Keratinocyte (primary cell): Measurements from ENCODE around the gene TNIK. TPM values are rescaled to one million over a fixed set of nuclear protein-coding genes. Genes with fewer than 3 reads are reported as not detected.
A peak's percentile ranks its signal among the peaks of the same experiment; 100 is the strongest.

ENCODE experiments used
- DNase-seq: peaks from one replicate; pipeline ENCODE4 v3.0.0-alpha.2; 2011; ENCODE audit warnings: low read depth, missing footprints, low spot score
- FAIRE-seq: peaks from 2 replicates; lab custom pipeline; 2011; peaks lifted over from hg19 to GRCh38; lab: Jason Lieb, UNC
- H2AFZ ChIP-seq: 2 replicates; pipeline ENCODE4 v1.6.0; 2012; ENCODE audit warnings: low read length, control low read depth, inconsistent platforms; ENCODE audit not compliant: control insufficient read depth
- H3K27ac ChIP-seq: 2 replicates; pipeline ENCODE4 v1.5.1; 2011; ENCODE audit warnings: low read length; ENCODE audit not compliant: control insufficient read depth, insufficient read depth
- H3K27me3 ChIP-seq: 3 replicates; pipeline ENCODE4 v1.6.0; 2011; ENCODE audit warnings: low read length; ENCODE audit not compliant: control insufficient read depth, insufficient read depth; ENCODE audit errors: extremely low read depth
- H3K36me3 ChIP-seq, 2 experiments: 2 replicates in 1 of 2; 3 replicates in 1 of 2; pipeline ENCODE4 v1.5.1; 2011; ENCODE audit warnings: low read length in 2 of 2, mild to moderate bottlenecking in 1 of 2; ENCODE audit not compliant: control insufficient read depth in 2 of 2, insufficient read depth in 2 of 2; ENCODE audit errors: extremely low read depth in 1 of 2
- H3K4me1 ChIP-seq: 3 replicates; pipeline ENCODE4 v1.5.1; 2011; ENCODE audit warnings: low read length; ENCODE audit not compliant: control insufficient read depth, insufficient read depth; ENCODE audit errors: extremely low read depth
- H3K4me2 ChIP-seq: 3 replicates; pipeline ENCODE4 v1.6.0; 2011; ENCODE audit warnings: low read depth, low read length; ENCODE audit not compliant: control insufficient read depth, insufficient read depth; ENCODE audit errors: extremely low read depth
- H3K4me3 ChIP-seq, 3 experiments: fragments of 200-600 bp in 1 of 3; sonication (generic) in 1 of 3; 2 replicates in 2 of 3; 3 replicates in 1 of 3; pipeline ENCODE4 v1.5.1; 2011 to 2016; ENCODE audit warnings: low read length in 3 of 3, mild to moderate bottlenecking in 3 of 3, control low read depth in 2 of 3, inconsistent platforms in 1 of 3, low read depth in 1 of 3, mixed read lengths in 1 of 3, mixed run types in 1 of 3, moderate library complexity in 1 of 3; ENCODE audit not compliant: control insufficient read depth in 2 of 3, insufficient read depth in 2 of 3; ENCODE audit errors: extremely low read depth in 1 of 3
- H3K79me2 ChIP-seq: 2 replicates; pipeline ENCODE4 v1.6.0; 2012; ENCODE audit warnings: low read length; ENCODE audit not compliant: control insufficient read depth, insufficient read depth
- H3K9ac ChIP-seq: 3 replicates; pipeline ENCODE4 v1.6.0; 2011; ENCODE audit warnings: low read length; ENCODE audit not compliant: control insufficient read depth, insufficient read depth; ENCODE audit errors: extremely low read depth
- H3K9me1 ChIP-seq: 3 replicates; pipeline ENCODE4 v1.6.0; 2011; ENCODE audit warnings: low read length; ENCODE audit not compliant: control insufficient read depth, insufficient read depth; ENCODE audit errors: extremely low read depth
- H3K9me3 ChIP-seq: 2 replicates; pipeline ENCODE4 v1.5.1; 2012; ENCODE audit warnings: low read depth, low read length; ENCODE audit not compliant: control insufficient read depth
- H4K20me1 ChIP-seq: 3 replicates; pipeline ENCODE4 v1.6.0; 2011; ENCODE audit warnings: low read length; ENCODE audit not compliant: control insufficient read depth, insufficient read depth; ENCODE audit errors: extremely low read depth
- CTCF ChIP-seq, 3 experiments: IDR thresholded peaks in 1 of 3; conservative IDR thresholded peaks in 1 of 3; optimal IDR thresholded peaks in 1 of 3; 2 replicates in 2 of 3; 3 replicates in 1 of 3; pipeline versions ENCODE3 to v1.5.1; 2011; ENCODE audit warnings: low read length in 3 of 3, mild to moderate bottlenecking in 3 of 3, moderate library complexity in 2 of 3, control low read depth in 1 of 3, inconsistent platforms in 1 of 3; ENCODE audit not compliant: insufficient read depth in 2 of 3; ENCODE audit errors: extremely low read depth in 1 of 3
- EZH2 ChIP-seq: IDR thresholded peaks from one replicate; pipeline ENCODE4 v1.6.1; 2012; ENCODE audit warnings: inconsistent platforms, mild to moderate bottlenecking, low read length, moderate library complexity
- dilution Hi-C: fragments of 300-500 bp; cut with MboI; formaldehyde crosslinking; loops from one replicate; pipeline ENCODE4 v1.7.0; 2020; ENCODE audit warnings: low sequenced_read_pairs; ENCODE audit not compliant: extremely low pct_ligation_motif_present
- polyA plus RNA-seq, 5 experiments: library from polyadenylated mRNA; depleted of rRNA in 3 of 5; stranded (reverse) in 3 of 5; stranded (forward) in 1 of 5; unstranded in 1 of 5; fragments of >200 nt; gene quantifications; 1 replicate in 1 of 5; 2 replicates in 3 of 5; 3 replicates in 1 of 5; pipeline versions ENCODE4 v1.2.1 to v1.2.3, GENCODE V29; 2011 to 2012; ENCODE audit warnings: missing spikeins in 2 of 5, low read depth in 1 of 5, low replicate concordance in 1 of 5

Gene TNIK
- polyA plus RNA-seq, 1 donor (not counting 4 experiments of a cell fraction or from before 2014, with no cell fraction given) = 4.4 TPM

- no peak overlapping the region for H3K27ac ChIP-seq
- DNase-seq (no peak), FAIRE-seq (no peak)
- no peak overlapping the region for H2AFZ ChIP-seq
- no peaks in the 10 kb centered on the region for H3K9me1 ChIP-seq
- H3K36me3 ChIP-seq = no peaks in the 10 kb centered on the region
- TF ChIP-seq EZH2 (no peak), CTCF (optimal IDR thresholded peaks at IDR 0.05 in 1 of 3, IDR thresholded peaks at IDR 0.05 in 1 of 3, conservative IDR thresholded peaks at IDR 0.05 in 1 of 3; ENCODE audit: extremely low read depth in 1 of 3, insufficient read depth in 2 of 3, low read length in 3 of 3) (no peak)
- no peaks in the 10 kb centered on the region for H3K79me2 ChIP-seq
- no peaks in the 10 kb centered on the region for H3K27me3 ChIP-seq
- H3K4me3 ChIP-seq = no peak overlapping the region
- no peak overlapping the region for H3K9ac ChIP-seq
- no peak overlapping the region for H3K4me2 ChIP-seq
- H4K20me1 ChIP-seq = no peaks in the 10 kb centered on the region
- peaks cover 41% of the 10 kb centered on the region for H3K4me1 ChIP-seq
- H3K9me3 ChIP-seq = no peaks in the 10 kb centered on the region
- dilution Hi-C loops = no loop called here
Measured at GRCh38 chr3:171357721-171358120, 102.5 kb downstream of the TNIK start.

- H3K36me3 ChIP-seq = no peaks in the 10 kb centered on the region
- H3K79me2 ChIP-seq = no peaks in the 10 kb centered on the region
- TF ChIP-seq CTCF (optimal IDR thresholded peaks at IDR 0.05 in 1 of 3, IDR thresholded peaks at IDR 0.05 in 1 of 3, conservative IDR thresholded peaks at IDR 0.05 in 1 of 3; ENCODE audit: extremely low read depth in 1 of 3, insufficient read depth in 2 of 3, low read length in 3 of 3) (no peak), EZH2 (no peak)
- H3K4me2 ChIP-seq = peak overlapping the region; percentile 17
- no peak overlapping the region for H3K9ac ChIP-seq
- H3K9me1 ChIP-seq = no peaks in the 10 kb centered on the region
- H3K9me3 ChIP-seq = no peaks in the 10 kb centered on the region
- FAIRE-seq = no peak
- no peak overlapping the region for H2AFZ ChIP-seq
- H4K20me1 ChIP-seq = no peaks in the 10 kb centered on the region
- H3K4me3 ChIP-seq = no peak overlapping the region
- DNase-seq = no peak
- no peaks in the 10 kb centered on the region for H3K27me3 ChIP-seq
- peak overlapping the region; percentile 42 for H3K27ac ChIP-seq
- peaks cover 54% of the 10 kb centered on the region for H3K4me1 ChIP-seq
- dilution Hi-C loops = no loop called here
Measured at GRCh38 chr3:171356251-171356650, 104.0 kb downstream of the TNIK start.
